Stimulated activated naive B cell treated with anti-CD40 and anti-IgM and Interleukin-4, amounts not matched to agents 10 μg/mL and 1 μg/mL and 100 μg/mL, for 72 hours (primary cell): Measurements from ENCODE around the gene RXFP1.
"Not testable (repeated sequence)": the region's sequence is repeated elsewhere in the genome, so short reads cannot be mapped to it uniquely, and the experiment has no call there.

Experiments used
- ATAC-seq, 2 donors: fragments of 150-1000 bp; cut with Tn5 transposase; replicated peaks; 2 replicates each; pipeline ENCODE4 v1.10.0; 2021; ENCODE audit warnings: moderate library complexity in 1 of 2
- DNase-seq: peaks from one replicate; pipeline ENCODE4 v3.0.0; 2021
- H3K27ac Mint-ChIP-seq: one replicate; pipeline ENCODE4 v1.8.0; 2022; ENCODE audit warnings: mild to moderate bottlenecking, mixed read lengths
- H3K27me3 Mint-ChIP-seq, 2 donors: one replicate each; pipeline ENCODE4 v1.8.0; 2022; ENCODE audit warnings: mixed read lengths in 2 of 2
- H3K36me3 Mint-ChIP-seq, 2 donors: one replicate each; pipeline ENCODE4 v1.8.0; 2022; ENCODE audit warnings: mixed read lengths in 2 of 2, mild to moderate bottlenecking in 1 of 2
- H3K4me1 Mint-ChIP-seq, 2 donors: one replicate each; pipeline ENCODE4 v1.8.0; 2022; ENCODE audit warnings: mixed read lengths in 2 of 2, mild to moderate bottlenecking in 1 of 2
- H3K4me3 Mint-ChIP-seq, 2 donors: one replicate each; pipeline ENCODE4 v1.8.0; 2022; ENCODE audit warnings: mild to moderate bottlenecking in 2 of 2, mixed read lengths in 2 of 2, moderate library complexity in 1 of 2
- H3K9me3 Mint-ChIP-seq, 2 donors: one replicate each; pipeline ENCODE4 v1.8.0; 2022; ENCODE audit warnings: mixed read lengths in 2 of 2, mild to moderate bottlenecking in 1 of 2

The RXFP1 gene

DNA sequence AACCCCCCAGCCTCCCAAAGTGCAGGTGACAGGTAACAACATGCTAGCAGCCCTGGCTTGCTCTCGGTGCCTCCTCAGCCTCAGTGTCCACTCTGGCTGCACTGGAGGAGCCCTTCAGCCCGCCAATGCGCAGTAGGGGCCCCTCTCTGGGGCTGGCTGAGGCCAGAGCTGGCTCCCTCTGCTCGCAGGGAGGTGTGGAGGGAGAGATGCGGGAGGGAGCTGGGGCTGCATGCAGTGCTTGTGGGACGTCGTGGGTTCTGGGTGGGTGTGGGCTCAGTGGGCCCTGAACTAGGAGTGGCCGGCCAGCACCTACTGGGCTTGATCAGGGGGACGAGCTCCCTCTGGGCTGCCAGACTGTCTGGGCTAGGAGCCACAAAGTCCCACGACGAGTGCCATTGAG is 135.6 kb downstream of the RXFP1 start:
- Mint-ChIP-seq H3K9me3 (no peaks in the 10 kb centered on the region), H3K4me3 (no peak overlapping the region), H3K27me3 (peaks cover 0 to 18% of the 10 kb centered on the region in 2 donors), H3K36me3 (no peaks in the 10 kb centered on the region), H3K27ac (no peak overlapping the region), H3K4me1 (peaks cover 0 to 2% of the 10 kb centered on the region in 2 donors)
- DNase-seq, result no peak
- ATAC-seq, result no peak

DNA sequence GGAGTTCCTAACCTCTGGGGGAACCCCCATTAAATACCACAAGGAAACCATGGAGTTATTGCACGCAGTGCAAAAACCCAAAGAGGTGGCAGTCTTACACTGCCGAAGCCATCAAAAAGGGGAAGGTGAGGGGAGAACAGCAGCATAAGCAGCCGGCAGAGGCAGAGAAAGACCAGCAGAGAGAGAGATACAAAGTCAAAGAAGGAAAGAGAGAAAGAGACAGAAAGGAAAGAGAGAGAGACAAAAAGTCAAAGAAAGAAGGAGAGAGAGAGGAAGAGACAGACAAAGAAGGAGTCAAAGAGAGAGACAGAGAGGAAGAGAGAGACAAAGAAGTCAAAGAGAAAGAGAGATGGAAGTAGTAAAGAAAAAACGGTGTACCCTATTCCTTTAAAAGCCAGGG is 141.6 kb downstream of the RXFP1 start:
- H3K27me3 Mint-ChIP-seq, DNase-seq, H3K4me1 Mint-ChIP-seq, ATAC-seq, H3K9me3 Mint-ChIP-seq: not testable (repeated sequence)
- H3K4me3 Mint-ChIP-seq, result peak overlapping the region in 1 of 2 donors; percentile 3
- peak overlapping the region; percentile 53 for H3K27ac Mint-ChIP-seq
- peaks cover under 1 to 11% of the 10 kb centered on the region in 2 donors for H3K36me3 Mint-ChIP-seq

DNA sequence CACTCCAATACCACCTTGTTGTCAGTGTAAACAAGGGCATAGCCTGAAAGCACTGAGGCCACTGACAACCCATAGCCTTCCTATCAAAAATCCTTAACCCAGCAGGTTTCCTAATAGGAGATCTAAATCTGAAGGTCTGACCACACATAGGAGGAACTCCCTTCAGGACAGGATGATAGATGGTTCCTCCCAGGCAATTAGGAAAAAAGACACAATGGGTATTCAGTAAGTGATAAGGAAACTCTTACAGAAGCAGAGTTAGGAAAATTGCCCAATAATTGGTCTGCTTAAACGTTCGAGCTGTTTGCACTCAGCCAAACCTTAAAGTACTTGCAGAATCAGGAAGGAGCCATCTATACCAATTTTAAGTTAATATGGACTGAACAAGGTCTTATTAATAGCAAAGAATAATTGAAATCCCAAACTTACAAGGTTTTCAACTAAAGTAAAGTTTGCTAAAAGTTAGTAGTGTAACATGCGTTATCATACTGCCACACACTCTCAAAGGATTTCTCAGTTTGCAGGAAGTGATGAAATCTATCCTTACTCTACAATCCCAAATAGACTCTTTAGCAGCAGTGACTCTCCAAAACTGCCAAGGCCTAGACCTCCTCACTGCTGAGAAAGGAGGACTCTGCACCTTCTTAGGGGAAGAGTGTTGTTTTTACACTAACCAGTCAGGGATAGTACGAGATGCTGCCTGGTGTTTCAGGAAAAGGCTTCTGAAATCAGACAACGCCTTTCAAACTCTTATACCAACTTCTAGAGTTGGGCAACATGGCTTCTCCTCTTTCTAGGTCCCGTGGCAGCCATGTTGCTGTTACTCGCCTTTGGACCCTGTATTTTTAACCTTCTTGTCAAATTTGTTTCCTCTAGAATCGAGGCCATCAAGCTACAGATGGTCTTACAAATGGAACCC is 142.3 kb downstream of the RXFP1 start:
- H3K27ac Mint-ChIP-seq, H3K27me3 Mint-ChIP-seq, H3K9me3 Mint-ChIP-seq, H3K4me1 Mint-ChIP-seq, DNase-seq, ATAC-seq, H3K4me3 Mint-ChIP-seq: not testable (repeated sequence)
- peaks cover 2 to 13% of the 10 kb centered on the region in 2 donors for H3K36me3 Mint-ChIP-seq

DNA sequence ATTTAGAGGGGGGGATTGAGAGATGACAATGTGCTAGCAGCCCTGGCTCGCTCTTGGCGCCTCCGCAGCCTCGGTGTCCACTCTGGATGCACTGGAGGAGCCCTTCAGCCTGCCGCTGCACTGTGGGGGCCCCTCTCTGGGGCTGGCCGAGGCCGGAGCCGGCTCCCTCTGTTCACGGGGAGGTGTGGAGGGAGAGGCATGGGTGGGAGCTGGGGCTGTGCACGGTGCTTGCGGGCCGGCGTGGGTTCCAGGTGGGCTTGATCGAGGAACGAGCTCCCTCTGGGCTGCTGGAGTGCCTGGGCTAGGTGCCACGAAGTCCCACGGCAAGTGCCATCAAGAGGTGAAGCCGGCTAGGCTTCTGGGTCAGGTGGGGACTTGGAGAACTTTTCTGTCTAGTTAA is 143.1 kb downstream of the RXFP1 start:
- no peaks in the 10 kb centered on the region for H3K9me3 Mint-ChIP-seq

DNA sequence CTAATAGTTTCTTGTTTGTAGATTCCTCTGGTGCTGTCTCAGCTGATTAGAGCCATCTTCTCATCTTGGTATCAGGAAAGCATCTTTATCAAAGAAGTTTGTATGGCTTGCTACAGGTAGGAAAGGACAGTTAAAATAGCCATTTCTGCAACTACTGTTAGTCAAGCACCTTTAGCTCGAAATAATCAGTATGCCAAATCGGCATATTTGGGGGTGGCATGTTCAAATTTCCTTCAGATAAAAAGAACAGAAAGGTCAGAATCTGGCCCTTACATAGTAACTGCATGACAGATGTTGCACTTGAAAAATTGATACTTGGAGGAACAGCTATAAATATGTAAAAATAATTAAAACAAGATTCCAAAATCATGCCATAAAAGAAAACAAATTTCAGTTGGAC is 145.2 kb downstream of the RXFP1 start:
- Mint-ChIP-seq H3K27ac (no peak overlapping the region), H3K27me3 (no peaks in the 10 kb centered on the region), H3K4me3 (no peak overlapping the region), H3K36me3 (peaks cover 4 to 13% of the 10 kb centered on the region in 2 donors), H3K9me3 (no peaks in the 10 kb centered on the region), H3K4me1 (peaks cover 13% of the 10 kb centered on the region in 2 donors)
- DNase-seq (no peak), ATAC-seq (no peak)

More for the DNA sequence above, 143.1 kb downstream of the RXFP1 start:
- H3K27ac Mint-ChIP-seq, result no peak overlapping the region
- no peak overlapping the region for H3K4me3 Mint-ChIP-seq
- H3K4me1 Mint-ChIP-seq, result peaks cover 5 to 6% of the 10 kb centered on the region in 2 donors
- DNase-seq, result no peak
- H3K36me3 Mint-ChIP-seq, result peaks cover 2 to 13% of the 10 kb centered on the region in 2 donors
- no peak for ATAC-seq
- no peaks in the 10 kb centered on the region for H3K27me3 Mint-ChIP-seq

DNA sequence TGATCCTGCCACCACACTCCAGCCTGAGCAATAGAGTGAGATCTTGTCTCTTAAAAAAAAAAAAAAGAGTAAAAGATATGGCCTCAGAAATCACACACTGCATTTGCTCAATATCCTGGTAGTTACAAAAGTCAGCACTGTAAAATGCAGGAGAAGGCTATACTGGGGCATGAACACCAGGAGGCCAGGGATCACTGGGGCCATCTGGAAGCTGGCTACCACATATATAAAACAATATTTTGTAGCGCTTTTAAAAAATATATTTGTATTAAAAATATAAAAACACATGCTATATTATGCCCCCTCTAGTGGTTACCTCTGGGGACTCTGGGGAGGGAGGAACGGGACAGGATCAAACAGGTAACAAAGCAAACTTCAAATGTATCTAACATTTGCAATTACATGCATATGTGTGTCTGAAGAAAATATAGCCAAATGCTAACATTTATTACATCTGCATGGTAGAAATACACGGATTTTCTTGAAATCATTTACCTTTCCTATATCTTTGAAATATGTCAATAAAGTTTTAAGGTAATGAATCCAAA is 146.0 kb downstream of the RXFP1 start:
- no peak for DNase-seq
- no peaks in the 10 kb centered on the region for H3K27me3 Mint-ChIP-seq
- H3K27ac Mint-ChIP-seq, result no peak overlapping the region
- ATAC-seq, result no peak
- H3K4me3 Mint-ChIP-seq, result no peak overlapping the region
- H3K4me1 Mint-ChIP-seq, result peaks cover 13 to 14% of the 10 kb centered on the region in 2 donors
- H3K36me3 Mint-ChIP-seq, result peaks cover 4 to 13% of the 10 kb centered on the region in 2 donors
- no peaks in the 10 kb centered on the region for H3K9me3 Mint-ChIP-seq

DNA sequence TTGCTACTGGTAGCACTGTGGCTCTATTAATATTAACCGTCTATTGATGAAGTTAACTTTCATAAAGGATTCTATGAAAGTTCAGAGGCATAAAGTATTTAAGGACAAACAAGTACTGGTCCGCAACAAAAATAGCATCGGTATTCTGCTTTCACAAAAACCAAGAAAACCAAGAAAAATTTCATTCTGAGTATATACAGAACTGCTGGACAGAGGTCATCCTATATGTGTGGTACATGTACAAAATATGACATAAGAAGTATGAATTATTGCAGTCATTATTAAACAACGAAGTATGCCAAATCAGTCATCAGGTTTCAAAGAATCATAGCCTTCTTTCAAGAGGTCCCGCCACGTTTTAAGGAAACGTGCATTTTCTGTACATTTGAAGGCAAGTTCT is 147.6 kb downstream of the RXFP1 start:
- H3K9me3 Mint-ChIP-seq, result no peaks in the 10 kb centered on the region
- H3K4me1 Mint-ChIP-seq, result peaks cover 7 to 12% of the 10 kb centered on the region in 2 donors
- H3K4me3 Mint-ChIP-seq, result no peak overlapping the region
- no peak for ATAC-seq
- H3K36me3 Mint-ChIP-seq, result peaks cover 4 to 10% of the 10 kb centered on the region in 2 donors
- DNase-seq, result no peak
- H3K27ac Mint-ChIP-seq, result no peak overlapping the region
- H3K27me3 Mint-ChIP-seq, result no peaks in the 10 kb centered on the region

DNA sequence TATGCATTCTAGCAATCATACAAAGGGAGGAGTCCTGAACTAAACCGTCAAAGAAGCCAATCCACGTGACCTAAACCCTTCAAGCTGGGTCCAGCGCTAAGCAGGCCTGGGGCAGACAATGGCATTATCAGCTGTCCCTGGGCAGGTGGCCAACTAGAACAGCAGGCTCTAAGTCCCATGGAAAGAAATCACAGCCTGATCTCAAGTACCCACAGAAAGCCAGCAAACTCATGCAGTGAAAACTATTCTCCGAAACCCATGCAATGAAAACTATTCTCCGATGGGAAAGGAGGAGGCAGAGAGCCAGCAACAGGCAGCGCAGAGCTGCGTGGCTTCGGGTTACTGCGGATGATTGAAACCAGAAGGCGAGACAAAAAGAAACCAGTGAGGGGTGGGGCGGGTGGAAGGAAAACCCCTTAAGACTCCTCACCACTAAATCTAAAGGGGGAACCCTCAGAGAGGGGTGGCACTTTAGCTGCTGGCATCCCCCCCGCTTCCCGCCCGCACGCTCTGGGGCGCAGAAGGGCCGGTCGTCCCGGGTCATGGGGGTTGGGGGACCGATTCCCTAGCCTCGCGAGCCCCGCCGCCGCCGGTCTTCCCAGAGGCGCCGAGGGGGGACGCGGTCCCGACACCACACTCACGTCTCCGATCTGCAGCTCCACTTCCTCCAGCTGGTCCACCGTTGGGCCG is 149.4 kb downstream of the RXFP1 start:
- DNase-seq (peak; percentile 60), ATAC-seq (peak; percentile 31 to 40)
- Mint-ChIP-seq H3K9me3 (no peaks in the 10 kb centered on the region), H3K36me3 (peaks cover 4 to 7% of the 10 kb centered on the region in 2 donors), H3K4me1 (peaks cover 7 to 12% of the 10 kb centered on the region in 2 donors), H3K27ac (peak overlapping the region; percentile 98), H3K27me3 (no peaks in the 10 kb centered on the region), H3K4me3 (peak overlapping the region; percentile 96)

DNA sequence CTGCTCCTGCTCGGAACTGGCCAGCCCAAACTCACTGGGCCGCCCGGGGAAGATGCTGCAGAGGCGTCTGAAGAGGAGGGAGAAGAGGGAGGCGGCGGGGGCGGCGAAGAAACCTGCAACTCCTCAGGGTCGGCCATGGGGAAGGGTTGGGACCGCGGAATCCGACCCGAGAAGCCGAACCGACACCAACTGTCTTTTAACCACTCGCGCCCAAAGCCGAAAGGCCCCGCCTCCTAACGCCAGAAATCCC is 149.9 kb downstream of the RXFP1 start, which contains the start of gene C4orf46:
TSS of gene C4orf46 (minus strand) at position 223 of the 250 bp plus-strand sequence. CDS start at position 137, 86 bp downstream.
- peak within 1 kb of the TSS; percentile 98 for H3K27ac Mint-ChIP-seq
- no peak for ATAC-seq
- peaks cover 3 to 4% of the 10 kb centered on the region in 2 donors for H3K36me3 Mint-ChIP-seq
- no peaks in the 10 kb centered on the region for H3K9me3 Mint-ChIP-seq
- H3K4me1 Mint-ChIP-seq, result peaks cover 7 to 12% of the 10 kb centered on the region in 2 donors
- H3K4me3 Mint-ChIP-seq, result peak within 1 kb of the TSS; percentile 96
- no peaks in the 10 kb centered on the region for H3K27me3 Mint-ChIP-seq
- no peak for DNase-seq

DNA sequence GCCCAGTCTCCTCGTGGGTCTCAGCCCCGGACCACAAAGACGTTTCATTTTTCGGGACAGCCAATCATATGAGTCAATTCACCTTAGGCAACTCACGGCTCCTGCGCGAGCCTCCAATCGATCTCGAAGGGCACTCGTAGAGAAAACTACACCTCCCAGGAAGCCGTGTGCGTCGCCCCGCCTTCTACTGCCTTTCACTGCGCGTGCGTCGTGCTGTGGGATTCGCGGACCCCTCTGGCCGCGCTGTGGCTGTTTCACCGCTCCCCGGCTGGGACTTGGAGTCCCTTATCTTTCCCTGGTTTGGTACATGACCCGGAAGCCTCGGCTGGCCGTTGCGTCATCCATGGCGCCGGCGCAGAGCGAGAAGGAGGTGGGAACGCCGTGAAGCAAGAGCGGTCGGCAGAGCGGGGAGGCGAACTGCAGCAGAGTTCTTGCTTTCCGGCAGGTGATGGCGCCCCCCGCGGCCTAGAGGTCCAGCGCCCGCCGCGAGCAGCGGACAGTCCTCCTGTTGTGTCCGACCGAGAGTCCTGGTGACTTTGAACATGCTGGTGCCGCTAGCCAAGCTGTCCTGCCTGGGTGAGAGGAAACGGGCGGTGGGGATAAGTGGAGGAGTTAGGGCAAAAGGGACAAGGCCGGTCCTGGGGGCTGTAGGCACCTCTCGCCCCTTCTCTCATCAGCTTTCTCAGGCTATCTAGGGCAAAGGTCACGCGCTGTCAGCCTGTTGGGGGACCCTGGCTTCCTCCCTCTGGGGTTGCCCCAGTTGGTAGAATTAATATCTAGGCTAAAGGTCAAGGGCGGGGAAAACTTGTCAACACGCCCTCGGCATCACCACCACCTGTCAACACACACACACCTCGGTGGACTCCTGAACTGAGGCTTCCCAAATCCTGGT is 150.5 kb downstream of the RXFP1 start, which contains the start of gene ETFDH:
TSS of gene ETFDH (plus strand) at position 382 of the 892 bp plus-strand sequence. CDS start at position 543, 161 bp downstream.
- Mint-ChIP-seq H3K9me3 (no peaks in the 10 kb centered on the region), H3K4me3 (peak within 1 kb of the TSS; percentile 96), H3K27ac (peak within 1 kb of the TSS; percentile 98), H3K27me3 (no peaks in the 10 kb centered on the region), H3K4me1 (peaks cover 7 to 12% of the 10 kb centered on the region in 2 donors), H3K36me3 (peaks cover 3 to 4% of the 10 kb centered on the region in 2 donors)
- peak; percentile 99 for DNase-seq
- ATAC-seq, result peak; percentile 89 to 90

DNA sequence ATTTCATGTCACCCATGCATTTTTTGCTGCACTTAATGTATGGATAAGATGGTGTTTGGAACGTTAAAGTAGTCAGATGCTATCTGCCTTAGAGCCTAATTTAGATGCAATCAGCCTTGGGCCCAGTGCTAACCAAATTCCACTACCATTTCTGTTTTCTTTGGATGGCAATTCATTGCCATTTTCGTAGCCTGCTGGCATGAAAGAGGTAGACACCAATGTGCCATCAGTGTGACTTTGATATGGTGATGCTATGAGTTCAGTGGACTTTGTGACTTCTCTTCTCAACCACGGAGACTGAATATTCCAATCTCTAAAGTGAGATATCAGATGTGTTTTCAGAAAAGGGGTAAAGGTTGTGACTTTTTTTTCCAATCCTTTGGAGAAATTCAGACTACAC is 152.0 kb downstream of the RXFP1 start:
- Mint-ChIP-seq H3K4me3 (no peak overlapping the region), H3K27ac (no peak overlapping the region), H3K4me1 (peaks cover 7 to 10% of the 10 kb centered on the region in 2 donors), H3K36me3 (peaks cover 0 to 2% of the 10 kb centered on the region in 2 donors), H3K27me3 (no peaks in the 10 kb centered on the region), H3K9me3 (no peaks in the 10 kb centered on the region)
- DNase-seq, result no peak
- no peak for ATAC-seq

DNA sequence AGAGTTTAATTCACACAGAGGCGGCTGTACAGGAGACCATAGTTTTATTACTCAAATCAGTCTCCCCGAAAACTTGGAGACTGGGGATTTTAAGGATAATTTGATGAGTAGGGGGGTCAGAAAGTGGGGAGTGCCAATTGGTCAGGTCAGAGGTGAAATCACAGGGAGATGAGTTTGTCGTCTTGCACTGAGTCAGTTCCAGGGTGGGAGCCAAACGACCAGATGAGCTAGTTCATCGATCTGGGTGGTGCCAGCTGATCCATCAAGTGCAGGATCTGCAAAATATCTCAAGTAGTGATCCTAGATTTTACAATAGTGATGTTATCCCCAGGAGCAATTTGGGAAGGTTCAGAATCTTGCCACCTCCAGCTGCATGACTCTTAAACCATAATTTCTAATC is 154.4 kb downstream of the RXFP1 start:
- Mint-ChIP-seq H3K4me3 (no peak overlapping the region), H3K4me1 (peaks cover under 1 to 3% of the 10 kb centered on the region in 2 donors), H3K9me3 (no peaks in the 10 kb centered on the region), H3K27me3 (no peaks in the 10 kb centered on the region), H3K36me3 (peaks cover 0 to 4% of the 10 kb centered on the region in 2 donors), H3K27ac (no peak overlapping the region)
- ATAC-seq (no peak), DNase-seq (no peak)

DNA sequence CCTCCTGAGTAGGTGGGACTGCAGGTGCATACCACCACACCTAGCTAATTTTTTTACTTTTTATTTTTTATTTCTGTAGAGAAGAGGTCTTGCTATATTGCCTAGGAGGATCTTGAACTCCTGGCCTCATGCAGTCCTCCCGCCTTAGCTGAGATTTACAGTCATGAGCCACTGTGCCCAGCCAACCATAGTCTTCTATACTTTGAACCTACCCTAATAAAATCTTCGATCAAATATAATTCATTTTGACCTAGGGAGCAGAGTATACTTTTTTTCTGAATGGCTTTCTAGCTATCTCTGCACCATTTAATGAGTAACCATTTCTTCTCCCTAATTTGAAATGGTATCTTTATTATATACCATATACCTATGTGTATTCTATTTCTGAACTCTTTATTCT is 157.1 kb downstream of the RXFP1 start:
- ATAC-seq, result no peak
- H3K27ac Mint-ChIP-seq, result no peak overlapping the region
- no peaks in the 10 kb centered on the region for H3K4me1 Mint-ChIP-seq
- no peaks in the 10 kb centered on the region for H3K27me3 Mint-ChIP-seq
- peaks cover 2 to 4% of the 10 kb centered on the region in 2 donors for H3K36me3 Mint-ChIP-seq
- H3K4me3 Mint-ChIP-seq, result no peak overlapping the region
- no peaks in the 10 kb centered on the region for H3K9me3 Mint-ChIP-seq
- DNase-seq, result no peak

DNA sequence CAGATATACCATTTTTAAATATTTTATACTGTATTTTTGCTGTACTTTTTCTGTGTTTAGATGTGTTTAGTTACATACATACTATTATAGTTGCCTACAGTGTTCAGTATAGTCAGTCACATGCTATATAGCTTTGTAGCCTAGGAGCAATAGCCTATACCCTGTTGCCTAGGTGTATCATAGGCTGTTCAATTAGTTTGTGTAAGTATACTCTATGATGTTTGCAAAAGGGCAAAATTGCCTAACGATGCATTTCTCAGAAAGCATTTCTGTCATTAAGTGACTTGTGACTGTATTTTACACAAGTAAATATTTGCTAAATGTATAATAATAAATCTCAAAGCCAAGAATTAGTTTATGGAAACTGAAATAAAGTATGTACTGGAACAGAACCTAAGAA is 159.9 kb downstream of the RXFP1 start:
- H3K36me3 Mint-ChIP-seq, result peaks cover 10 to 15% of the 10 kb centered on the region in 2 donors
- ATAC-seq, result no peak

More for the DNA sequence above, 159.9 kb downstream of the RXFP1 start:
- H3K27me3 Mint-ChIP-seq, result no peaks in the 10 kb centered on the region
- H3K4me1 Mint-ChIP-seq, result no peaks in the 10 kb centered on the region
- no peak overlapping the region for H3K27ac Mint-ChIP-seq
- no peak overlapping the region for H3K4me3 Mint-ChIP-seq
- no peaks in the 10 kb centered on the region for H3K9me3 Mint-ChIP-seq
- no peak for DNase-seq
